Measurements from ENCODE around the gene RASSF3. TPM values are rescaled to one million over a fixed set of nuclear protein-coding genes. Genes with fewer than 3 reads are reported as not detected.
A peak's percentile ranks its signal among the peaks of the same experiment; 100 is the strongest.

The RASSF3 gene
- total RNA-seq, 1 donor from 2014 or later: 28.2 TPM

DNA sequence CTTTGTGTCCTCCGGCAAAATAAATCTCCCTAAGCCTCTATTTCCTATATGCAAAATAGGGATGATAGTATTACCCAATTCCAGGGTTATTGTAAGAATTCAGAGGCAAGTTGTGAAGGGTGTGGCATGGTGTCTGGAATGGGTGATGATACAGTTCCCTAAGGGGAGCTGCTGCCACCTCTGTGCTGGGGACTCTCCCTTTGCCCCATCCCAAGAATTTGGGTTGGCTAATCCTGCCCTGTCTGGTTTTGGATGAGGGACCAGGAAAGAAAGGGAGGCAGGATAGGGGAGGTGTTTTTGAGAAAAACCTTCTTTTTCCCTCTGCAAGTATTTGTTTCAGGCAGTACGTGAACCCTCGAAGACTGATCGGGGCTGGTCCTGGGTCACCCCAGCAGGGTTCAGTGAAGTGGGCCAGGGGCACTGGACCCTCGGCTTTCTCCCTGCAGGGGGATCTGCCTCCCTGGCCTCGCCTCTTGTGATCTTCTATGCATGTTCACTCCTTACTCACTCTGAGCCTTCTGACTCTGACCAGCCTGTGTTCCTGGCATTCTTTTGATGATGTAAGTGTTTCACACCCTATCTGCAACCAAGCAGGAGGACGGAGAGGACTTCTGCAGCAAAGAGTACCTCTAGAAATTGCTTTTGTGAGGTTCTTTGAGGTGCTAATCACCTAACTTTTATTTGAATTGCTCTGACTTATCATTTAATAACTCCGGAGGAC is 60.8 kb downstream of the RASSF3 start:
- Mint-ChIP-seq H3K4me3 (ENCODE audit: unreplicated experiment) (peak overlapping the region; percentile 15), H3K9me3 (ENCODE audit: unreplicated experiment) (peaks cover 3% of the 10 kb centered on the region), H3K27ac (ENCODE audit: unreplicated experiment) (peak overlapping the region; percentile 78), H3K27me3 (ENCODE audit: unreplicated experiment) (peaks cover 6% of the 10 kb centered on the region), H3K36me3 (ENCODE audit: unreplicated experiment) (no peaks in the 10 kb centered on the region), H3K4me1 (ENCODE audit: low read depth, unreplicated experiment) (peaks cover 50% of the 10 kb centered on the region)
- DNase-seq: no peak
- no peak for TF ChIP-seq CTCF (IDR thresholded peaks at IDR 0.05; ENCODE audit: partially characterized antibody, unreplicated experiment)

DNA sequence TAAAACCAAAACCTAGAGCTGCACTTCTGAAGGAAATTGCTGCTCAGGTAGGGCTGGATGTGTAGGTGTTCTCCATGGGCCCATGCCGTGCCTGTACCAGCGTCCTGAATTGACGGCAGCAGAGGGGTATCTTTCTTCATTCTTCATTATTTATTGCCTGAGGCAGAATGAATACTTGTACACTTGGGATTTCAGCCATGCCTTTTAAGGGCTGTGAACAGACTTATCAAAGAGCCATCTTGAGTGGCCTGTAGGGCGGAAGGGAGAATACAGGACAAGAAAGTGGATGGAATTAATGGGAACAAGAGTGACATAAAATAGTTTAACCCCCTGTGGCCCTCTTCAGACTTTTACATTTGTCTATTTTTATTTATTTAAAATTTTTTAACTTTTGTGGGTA is 61.4 kb downstream of the RASSF3 start:
- H3K4me3 Mint-ChIP-seq (ENCODE audit: unreplicated experiment): peak overlapping the region; percentile 15
- no peaks in the 10 kb centered on the region for H3K36me3 Mint-ChIP-seq (ENCODE audit: unreplicated experiment)
- DNase-seq: no peak
- peaks cover 48% of the 10 kb centered on the region for H3K4me1 Mint-ChIP-seq (ENCODE audit: low read depth, unreplicated experiment)
- peaks cover 3% of the 10 kb centered on the region for H3K9me3 Mint-ChIP-seq (ENCODE audit: unreplicated experiment)
- H3K27ac Mint-ChIP-seq (ENCODE audit: unreplicated experiment): peak overlapping the region; percentile 78
- TF ChIP-seq CTCF (IDR thresholded peaks at IDR 0.05; ENCODE audit: partially characterized antibody, unreplicated experiment): no peak
- peaks cover 6% of the 10 kb centered on the region for H3K27me3 Mint-ChIP-seq (ENCODE audit: unreplicated experiment)

- Mint-ChIP-seq H3K9me3 (ENCODE audit: unreplicated experiment) (peaks cover 3% of the 10 kb centered on the region), H3K36me3 (ENCODE audit: unreplicated experiment) (no peaks in the 10 kb centered on the region), H3K4me1 (ENCODE audit: low read depth, unreplicated experiment) (peaks cover 46% of the 10 kb centered on the region), H3K27ac (ENCODE audit: unreplicated experiment) (peak overlapping the region; percentile 90), H3K4me3 (ENCODE audit: unreplicated experiment) (peak overlapping the region; percentile 60), H3K27me3 (ENCODE audit: unreplicated experiment) (peaks cover 6% of the 10 kb centered on the region)
- no peak for TF ChIP-seq CTCF (IDR thresholded peaks at IDR 0.05; ENCODE audit: partially characterized antibody, unreplicated experiment)
- peak; percentile 31 for DNase-seq
Measured at GRCh38 chr12:64672925-64673409, 62.7 kb downstream of the RASSF3 start.

- Mint-ChIP-seq H3K9me3 (ENCODE audit: unreplicated experiment) (peaks cover 3% of the 10 kb centered on the region), H3K4me3 (ENCODE audit: unreplicated experiment) (peak overlapping the region; percentile 10), H3K27ac (ENCODE audit: unreplicated experiment) (peak overlapping the region; percentile 90), H3K36me3 (ENCODE audit: unreplicated experiment) (no peaks in the 10 kb centered on the region), H3K27me3 (ENCODE audit: unreplicated experiment) (peaks cover 4% of the 10 kb centered on the region), H3K4me1 (ENCODE audit: low read depth, unreplicated experiment) (peaks cover 46% of the 10 kb centered on the region)
- no peak for DNase-seq
- TF ChIP-seq CTCF (IDR thresholded peaks at IDR 0.05; ENCODE audit: partially characterized antibody, unreplicated experiment): no peak
Measured at GRCh38 chr12:64673490-64674169, 63.3 kb downstream of the RASSF3 start.

All from glutamatergic neuron (in vitro differentiated cells).